GM23338 (cell line): Measurements from ENCODE around the gene FUCA1. TPM values are rescaled to one million over a fixed set of nuclear protein-coding genes. Genes with fewer than 3 reads are reported as not detected.

Experiments used
- CREB1 ChIP-seq: fragments of 250-450 bp; sonication (Bioruptor Pico); IDR thresholded peaks from 2 replicates; pipeline ENCODE4 v1.5.0; 2020; ENCODE audit warnings: low read depth, mild to moderate bottlenecking, moderate library complexity
- CTCF ChIP-seq, 2 experiments: fragments of 200-600 bp in 1 of 2; sonication (generic) in 1 of 2; conservative IDR thresholded peaks; 2 replicates each; pipeline versions ENCODE4 v1.5.1 to v1.6.1; 2016 to 2017; ENCODE audit warnings: antibody characterized with exemption in 2 of 2, low read depth in 2 of 2, mild to moderate bottlenecking in 2 of 2, moderate library complexity in 1 of 2
- POLR2AphosphoS5 ChIP-seq: IDR thresholded peaks from 2 replicates; pipeline ENCODE4 v1.6.1; 2016; ENCODE audit warnings: antibody characterized with exemption, low read depth
- STAT1 ChIP-seq: IDR thresholded peaks from one replicate; pipeline ENCODE4 v1.6.1; 2016; ENCODE audit warnings: antibody characterized with exemption; ENCODE audit not compliant: unreplicated experiment
- ZNF114 ChIP-seq: fragments of 250-450 bp; sonication (Bioruptor Pico); IDR thresholded peaks from 2 replicates; pipeline ENCODE4 v1.5.0; 2020; ENCODE audit warnings: mild to moderate bottlenecking, moderate library complexity
- ZNF331 ChIP-seq: fragments of 250-450 bp; sonication (Bioruptor Pico); IDR thresholded peaks from 2 replicates; pipeline ENCODE4 v1.5.0; 2020; ENCODE audit warnings: low read depth, mild to moderate bottlenecking, moderate library complexity
- polyA plus RNA-seq: library from polyadenylated mRNA; unstranded; fragments of >200 nt; fragmentation: Nextera tagmentation; extraction: Ambion mirVana; gene quantifications from 2 replicates; pipeline ENCODE4 v1.2.1, GENCODE V29; 2016
- total RNA-seq: library from RNA; depleted of rRNA; stranded (reverse); fragments of >200 nt; shearing (Covaris generic); gene quantifications from 2 replicates; pipeline ENCODE4 v1.2.3, GENCODE V29; 2014
- TF ChIP-seq, protein P1 (sequence below): fragments of 250-450 bp; sonication (Bioruptor Pico); IDR thresholded peaks from 2 replicates; pipeline ENCODE4 v1.5.0; 2020; ENCODE audit warnings: mild to moderate bottlenecking, moderate library complexity
- TF ChIP-seq, protein P2 (sequence below): IDR thresholded peaks from 2 replicates; pipeline ENCODE4 v1.6.1; 2016; ENCODE audit warnings: antibody characterized with exemption

Gene FUCA1
- total and polyA plus RNA-seq, 2 experiments from 2014 or later = 4.4 to 8.5 TPM

DNA sequence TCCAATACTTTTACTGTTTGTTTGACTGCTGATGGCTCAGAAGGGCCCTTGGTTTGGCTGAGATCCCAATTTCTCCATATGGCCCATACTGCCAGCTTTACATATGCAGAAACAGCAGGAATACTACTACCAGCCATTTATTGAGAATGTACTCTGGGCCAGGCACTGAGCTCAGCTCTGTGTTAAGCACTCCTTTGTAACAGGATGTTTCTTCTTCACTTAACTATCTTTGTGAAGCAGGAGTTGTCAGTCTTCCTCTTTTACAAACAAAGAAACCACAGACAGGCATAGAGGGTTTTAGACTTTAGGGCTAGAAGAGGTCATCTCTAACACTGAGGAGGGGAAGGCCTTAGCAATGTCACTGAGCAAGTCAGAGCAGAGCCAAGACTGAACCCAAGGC is 51.2 kb downstream of the FUCA1 start (continued):
- TF ChIP-seq, protein P1, sequence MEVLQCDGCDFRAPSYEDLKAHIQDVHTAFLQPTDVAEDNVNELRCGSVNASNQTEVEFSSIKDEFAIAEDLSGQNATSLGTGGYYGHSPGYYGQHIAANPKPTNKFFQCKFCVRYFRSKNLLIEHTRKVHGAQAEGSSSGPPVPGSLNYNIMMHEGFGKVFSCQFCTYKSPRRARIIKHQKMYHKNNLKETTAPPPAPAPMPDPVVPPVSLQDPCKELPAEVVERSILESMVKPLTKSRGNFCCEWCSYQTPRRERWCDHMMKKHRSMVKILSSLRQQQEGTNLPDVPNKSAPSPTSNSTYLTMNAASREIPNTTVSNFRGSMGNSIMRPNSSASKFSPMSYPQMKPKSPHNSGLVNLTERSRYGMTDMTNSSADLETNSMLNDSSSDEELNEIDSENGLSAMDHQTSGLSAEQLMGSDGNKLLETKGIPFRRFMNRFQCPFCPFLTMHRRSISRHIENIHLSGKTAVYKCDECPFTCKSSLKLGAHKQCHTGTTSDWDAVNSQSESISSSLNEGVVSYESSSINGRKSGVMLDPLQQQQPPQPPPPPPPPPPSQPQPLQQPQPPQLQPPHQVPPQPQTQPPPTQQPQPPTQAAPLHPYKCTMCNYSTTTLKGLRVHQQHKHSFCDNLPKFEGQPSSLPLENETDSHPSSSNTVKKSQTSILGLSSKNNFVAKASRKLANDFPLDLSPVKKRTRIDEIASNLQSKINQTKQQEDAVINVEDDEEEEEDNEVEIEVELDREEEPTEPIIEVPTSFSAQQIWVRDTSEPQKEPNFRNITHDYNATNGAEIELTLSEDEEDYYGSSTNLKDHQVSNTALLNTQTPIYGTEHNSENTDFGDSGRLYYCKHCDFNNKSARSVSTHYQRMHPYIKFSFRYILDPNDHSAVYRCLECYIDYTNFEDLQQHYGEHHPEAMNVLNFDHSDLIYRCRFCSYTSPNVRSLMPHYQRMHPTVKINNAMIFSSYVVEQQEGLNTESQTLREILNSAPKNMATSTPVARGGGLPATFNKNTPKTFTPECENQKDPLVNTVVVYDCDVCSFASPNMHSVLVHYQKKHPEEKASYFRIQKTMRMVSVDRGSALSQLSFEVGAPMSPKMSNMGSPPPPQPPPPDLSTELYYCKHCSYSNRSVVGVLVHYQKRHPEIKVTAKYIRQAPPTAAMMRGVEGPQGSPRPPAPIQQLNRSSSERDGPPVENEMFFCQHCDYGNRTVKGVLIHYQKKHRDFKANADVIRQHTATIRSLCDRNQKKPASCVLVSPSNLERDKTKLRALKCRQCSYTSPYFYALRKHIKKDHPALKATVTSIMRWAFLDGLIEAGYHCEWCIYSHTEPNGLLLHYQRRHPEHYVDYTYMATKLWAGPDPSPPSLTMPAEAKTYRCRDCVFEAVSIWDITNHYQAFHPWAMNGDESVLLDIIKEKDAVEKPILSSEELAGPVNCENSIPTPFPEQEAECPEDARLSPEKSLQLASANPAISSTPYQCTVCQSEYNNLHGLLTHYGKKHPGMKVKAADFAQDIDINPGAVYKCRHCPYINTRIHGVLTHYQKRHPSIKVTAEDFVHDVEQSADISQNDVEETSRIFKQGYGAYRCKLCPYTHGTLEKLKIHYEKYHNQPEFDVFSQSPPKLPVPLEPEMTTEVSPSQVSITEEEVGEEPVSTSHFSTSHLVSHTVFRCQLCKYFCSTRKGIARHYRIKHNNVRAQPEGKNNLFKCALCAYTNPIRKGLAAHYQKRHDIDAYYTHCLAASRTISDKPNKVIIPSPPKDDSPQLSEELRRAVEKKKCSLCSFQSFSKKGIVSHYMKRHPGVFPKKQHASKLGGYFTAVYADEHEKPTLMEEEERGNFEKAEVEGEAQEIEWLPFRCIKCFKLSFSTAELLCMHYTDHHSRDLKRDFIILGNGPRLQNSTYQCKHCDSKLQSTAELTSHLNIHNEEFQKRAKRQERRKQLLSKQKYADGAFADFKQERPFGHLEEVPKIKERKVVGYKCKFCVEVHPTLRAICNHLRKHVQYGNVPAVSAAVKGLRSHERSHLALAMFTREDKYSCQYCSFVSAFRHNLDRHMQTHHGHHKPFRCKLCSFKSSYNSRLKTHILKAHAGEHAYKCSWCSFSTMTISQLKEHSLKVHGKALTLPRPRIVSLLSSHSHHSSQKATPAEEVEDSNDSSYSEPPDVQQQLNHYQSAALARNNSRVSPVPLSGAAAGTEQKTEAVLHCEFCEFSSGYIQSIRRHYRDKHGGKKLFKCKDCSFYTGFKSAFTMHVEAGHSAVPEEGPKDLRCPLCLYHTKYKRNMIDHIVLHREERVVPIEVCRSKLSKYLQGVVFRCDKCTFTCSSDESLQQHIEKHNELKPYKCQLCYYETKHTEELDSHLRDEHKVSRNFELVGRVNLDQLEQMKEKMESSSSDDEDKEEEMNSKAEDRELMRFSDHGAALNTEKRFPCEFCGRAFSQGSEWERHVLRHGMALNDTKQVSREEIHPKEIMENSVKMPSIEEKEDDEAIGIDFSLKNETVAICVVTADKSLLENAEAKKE (CRISPR knock-in tag) = no peak
- TF ChIP-seq ZNF331 (CRISPR knock-in tag) (no peak), POLR2AphosphoS5 (no peak), CTCF (conservative IDR thresholded peaks at IDR 0.05; ENCODE audit: low read depth in 2 of 2) (no peak), CREB1 (CRISPR knock-in tag) (no peak), ZNF114 (no peak), STAT1 (no peak)
- TF ChIP-seq, protein P2, sequence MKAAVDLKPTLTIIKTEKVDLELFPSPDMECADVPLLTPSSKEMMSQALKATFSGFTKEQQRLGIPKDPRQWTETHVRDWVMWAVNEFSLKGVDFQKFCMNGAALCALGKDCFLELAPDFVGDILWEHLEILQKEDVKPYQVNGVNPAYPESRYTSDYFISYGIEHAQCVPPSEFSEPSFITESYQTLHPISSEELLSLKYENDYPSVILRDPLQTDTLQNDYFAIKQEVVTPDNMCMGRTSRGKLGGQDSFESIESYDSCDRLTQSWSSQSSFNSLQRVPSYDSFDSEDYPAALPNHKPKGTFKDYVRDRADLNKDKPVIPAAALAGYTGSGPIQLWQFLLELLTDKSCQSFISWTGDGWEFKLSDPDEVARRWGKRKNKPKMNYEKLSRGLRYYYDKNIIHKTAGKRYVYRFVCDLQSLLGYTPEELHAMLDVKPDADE = no peak
